Upper lobe of right lung (tissue), 1 donor: ENCODE data around the gene PLAA. TPM values are rescaled to one million over a fixed set of nuclear protein-coding genes. Genes with fewer than 3 reads are reported as not detected.

ENCODE experiments used
- ATAC-seq: fragments of 200-7000 bp; cut with Tn5 transposase; one replicate; pipeline ENCODE4 v1.9.1; 2020; ENCODE audit warnings: mild to moderate bottlenecking, moderate library complexity
- DNase-seq: peaks from one replicate; pipeline ENCODE4 v3.0.0-alpha.2; 2020
- H3K27ac ChIP-seq: fragments of 200-600 bp; one replicate; pipeline ENCODE4 v1.8.0; 2022
- H3K27me3 ChIP-seq: fragments of 200-600 bp; one replicate; pipeline ENCODE4 v1.8.0; 2022; ENCODE audit warnings: mild to moderate bottlenecking
- H3K36me3 ChIP-seq: fragments of 200-600 bp; one replicate; pipeline ENCODE4 v1.8.0; 2022
- H3K4me1 ChIP-seq: fragments of 200-600 bp; one replicate; pipeline ENCODE4 v1.8.0; 2022
- H3K4me3 ChIP-seq: fragments of 200-600 bp; one replicate; pipeline ENCODE4 v1.8.0; 2022; ENCODE audit warnings: mild to moderate bottlenecking
- H3K9me3 ChIP-seq: fragments of 200-600 bp; one replicate; pipeline ENCODE4 v1.8.0; 2022
- intact Hi-C: fragments of 100-400 bp; cut with DNase I; formaldehyde crosslinking; loops from one replicate; pipeline ENCODE4 v1.11.0; 2022
- total RNA-seq: library from RNA; stranded (reverse); fragmentation: NEBNext Ultra II Directional; extraction: Animal tissue kit (Norgen Biotek cat#: 25700); gene quantifications from one replicate; pipeline ENCODE4 v1.2.1, GENCODE V29; 2021
- TF ChIP-seq, protein P1 (sequence below): fragments of 200-600 bp; IDR thresholded peaks from one replicate; pipeline ENCODE4 v1.8.0; 2022; ENCODE audit warnings: antibody characterized with exemption
- donor health status: DM: no; HTN: yes; CAD: no; lungs with severe emphysema.

PLAA gene
- total RNA-seq, 1 donor from 2014 or later = 22.1 TPM

DNA sequence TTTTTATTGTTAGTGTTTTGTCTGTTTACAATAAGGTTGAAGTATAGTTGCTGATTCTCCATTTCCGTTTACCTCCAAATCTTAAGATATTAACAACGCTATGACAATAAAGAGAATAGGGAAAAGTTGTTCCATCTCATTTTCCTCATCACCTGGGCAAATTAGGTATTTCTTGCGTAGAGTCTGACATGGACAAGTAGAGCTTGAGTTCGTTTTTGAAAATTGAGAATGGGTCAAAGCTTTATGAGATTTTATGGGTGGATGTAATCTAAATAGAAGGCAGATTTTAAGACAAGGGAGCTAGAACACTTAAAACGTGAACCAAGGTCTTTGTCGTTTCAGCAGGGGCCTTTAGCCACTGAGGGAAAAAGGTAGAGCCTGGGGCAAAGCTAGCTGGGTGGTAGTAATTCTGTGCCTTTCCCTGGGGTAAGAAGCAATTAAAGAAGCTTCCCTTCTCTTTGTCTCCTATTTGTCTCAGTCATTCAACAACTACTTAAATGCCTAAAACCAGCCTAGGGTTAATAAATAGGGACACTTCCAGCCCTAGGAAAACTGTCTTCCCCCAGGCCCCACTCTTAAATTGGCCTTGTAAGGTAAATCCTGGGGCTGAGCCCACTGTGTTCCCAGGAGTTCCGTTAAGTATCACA, 53.9 kb downstream of the PLAA start:
- no peaks in the 10 kb centered on the region for H3K9me3 ChIP-seq
- TF ChIP-seq, protein P1, sequence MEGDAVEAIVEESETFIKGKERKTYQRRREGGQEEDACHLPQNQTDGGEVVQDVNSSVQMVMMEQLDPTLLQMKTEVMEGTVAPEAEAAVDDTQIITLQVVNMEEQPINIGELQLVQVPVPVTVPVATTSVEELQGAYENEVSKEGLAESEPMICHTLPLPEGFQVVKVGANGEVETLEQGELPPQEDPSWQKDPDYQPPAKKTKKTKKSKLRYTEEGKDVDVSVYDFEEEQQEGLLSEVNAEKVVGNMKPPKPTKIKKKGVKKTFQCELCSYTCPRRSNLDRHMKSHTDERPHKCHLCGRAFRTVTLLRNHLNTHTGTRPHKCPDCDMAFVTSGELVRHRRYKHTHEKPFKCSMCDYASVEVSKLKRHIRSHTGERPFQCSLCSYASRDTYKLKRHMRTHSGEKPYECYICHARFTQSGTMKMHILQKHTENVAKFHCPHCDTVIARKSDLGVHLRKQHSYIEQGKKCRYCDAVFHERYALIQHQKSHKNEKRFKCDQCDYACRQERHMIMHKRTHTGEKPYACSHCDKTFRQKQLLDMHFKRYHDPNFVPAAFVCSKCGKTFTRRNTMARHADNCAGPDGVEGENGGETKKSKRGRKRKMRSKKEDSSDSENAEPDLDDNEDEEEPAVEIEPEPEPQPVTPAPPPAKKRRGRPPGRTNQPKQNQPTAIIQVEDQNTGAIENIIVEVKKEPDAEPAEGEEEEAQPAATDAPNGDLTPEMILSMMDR = no peak
- DNase-seq = no peak
- no peaks in the 10 kb centered on the region for H3K27me3 ChIP-seq
- no peak for ATAC-seq
- peak overlapping the region; percentile 97 for H3K27ac ChIP-seq
- peaks cover 18% of the 10 kb centered on the region for H3K4me1 ChIP-seq
- intact Hi-C loops = no loop called here
- H3K36me3 ChIP-seq = no peaks in the 10 kb centered on the region
- peak overlapping the region; percentile 88 for H3K4me3 ChIP-seq

DNA sequence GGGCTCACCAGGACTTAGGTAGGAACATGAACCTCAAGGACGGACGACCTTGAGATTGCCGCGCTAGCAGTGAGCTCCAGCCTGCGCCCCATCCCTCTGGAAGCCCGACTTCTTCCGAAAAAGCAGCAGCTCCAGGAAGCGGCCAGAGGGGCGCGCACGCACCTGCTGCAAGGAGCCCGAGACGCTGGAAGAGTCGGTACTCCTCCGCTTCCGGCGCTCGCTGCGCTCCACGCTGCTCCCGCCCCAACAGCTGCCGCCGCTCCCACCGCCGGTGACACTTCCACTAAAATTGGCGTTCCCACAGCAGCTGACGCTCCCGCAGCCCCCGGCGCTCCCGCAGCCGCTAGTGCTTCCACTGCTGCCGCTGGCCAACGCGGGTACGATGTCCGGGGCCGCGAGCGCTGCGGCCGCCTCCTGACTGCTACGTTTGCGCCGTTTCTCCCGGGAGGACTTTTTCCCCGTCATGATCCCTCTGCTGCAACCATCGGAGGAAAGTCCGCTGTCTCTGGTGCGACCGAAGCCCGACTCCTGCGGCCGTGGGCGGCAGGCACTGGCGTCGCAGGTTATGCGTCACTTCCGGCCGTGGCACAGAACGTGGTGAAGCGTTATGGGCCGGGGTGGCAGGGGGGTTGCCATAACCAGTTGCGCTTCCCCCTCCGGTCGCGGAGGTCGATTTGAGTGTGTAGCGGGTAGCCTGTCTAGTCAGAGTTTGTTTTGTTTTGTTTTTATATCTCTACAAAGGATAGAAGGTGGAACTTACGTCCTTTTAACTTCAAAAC, 54.6 kb downstream of the PLAA start, which contains the start of gene CAAP1:
CAAP1 (minus strand) TSS at position 552 of the 779 bp plus-strand sequence; CDS start at position 465, 87 bp downstream.
- H3K4me1 ChIP-seq = peaks cover 18% of the 10 kb centered on the region
- H3K27me3 ChIP-seq = no peaks in the 10 kb centered on the region
- DNase-seq (peak; percentile 98), ATAC-seq (peak; percentile 99)
- intact Hi-C loops = no loop called here
- H3K9me3 ChIP-seq = no peaks in the 10 kb centered on the region
- TF ChIP-seq, protein P1 = peak; percentile 42
- H3K27ac ChIP-seq = peak within 1 kb of the TSS; percentile 97
- peak within 1 kb of the TSS; percentile 88 for H3K4me3 ChIP-seq
- no peaks in the 10 kb centered on the region for H3K36me3 ChIP-seq

DNA sequence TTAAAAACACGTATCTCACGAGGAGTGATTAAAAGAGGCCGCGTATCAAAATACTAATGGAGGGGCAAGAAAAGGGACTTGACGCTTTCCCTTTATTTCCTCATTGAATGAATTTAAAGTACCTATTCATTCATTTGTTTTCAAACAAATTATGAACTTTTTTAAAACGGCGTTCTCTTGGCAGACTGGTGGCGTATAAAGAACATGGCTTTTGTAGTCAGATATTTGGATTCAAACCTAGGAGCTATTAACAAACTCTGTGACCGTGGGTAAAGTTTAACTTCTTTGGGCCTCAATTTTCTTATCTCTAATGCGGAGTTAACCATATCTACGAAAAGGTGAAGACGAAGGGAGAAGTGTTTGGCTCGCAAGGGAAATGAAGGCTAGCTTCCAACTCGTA, 55.3 kb downstream of the PLAA start:
- intact Hi-C loops = no loop called here
- DNase-seq (no peak), ATAC-seq (no peak)
- Histone ChIP-seq H3K9me3 (no peaks in the 10 kb centered on the region), H3K36me3 (no peaks in the 10 kb centered on the region), H3K27me3 (no peaks in the 10 kb centered on the region), H3K4me3 (peak overlapping the region; percentile 88), H3K27ac (peak overlapping the region; percentile 97), H3K4me1 (peaks cover 18% of the 10 kb centered on the region)
- TF ChIP-seq, protein P1 = no peak

DNA sequence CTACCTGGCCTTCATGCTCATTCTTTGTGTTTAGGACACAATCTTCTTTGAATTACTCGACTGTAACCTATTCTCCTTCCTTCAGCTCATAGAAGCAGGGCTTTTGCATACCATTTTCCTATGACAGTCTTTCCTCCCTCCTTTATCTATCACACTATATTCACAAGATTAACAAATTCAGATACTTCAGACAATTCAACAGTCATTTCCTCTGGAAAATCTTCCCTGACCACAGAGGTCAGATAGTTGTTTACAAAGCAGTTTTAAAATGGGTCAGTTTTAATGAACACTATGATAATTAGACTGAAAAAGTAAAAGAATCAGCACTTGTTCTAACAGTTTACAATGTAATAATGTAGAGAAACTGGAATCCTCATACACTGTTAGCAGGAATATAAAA, 58.8 kb downstream of the PLAA start:
- intact Hi-C loops = no loop called here
- DNase-seq = no peak

DNA sequence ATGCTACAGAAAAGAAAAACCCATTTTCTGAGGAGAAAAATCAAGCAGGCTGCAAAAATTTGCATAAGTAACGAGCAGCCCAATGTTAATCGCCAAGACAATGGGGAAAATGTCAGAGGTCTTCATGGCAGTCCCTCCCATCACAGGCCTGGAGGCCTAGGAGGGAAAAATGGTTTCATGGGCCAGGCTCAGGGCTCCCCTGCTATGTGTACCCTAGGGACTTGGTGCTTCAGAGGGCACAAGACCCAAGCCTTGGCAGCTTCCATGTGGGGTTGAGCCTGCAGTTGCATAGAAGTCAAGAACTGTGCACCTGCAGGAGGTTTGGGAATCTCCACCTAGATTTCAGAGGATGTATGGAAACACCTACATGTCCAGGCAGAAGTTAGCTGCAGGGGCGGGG, 64.9 kb downstream of the PLAA start:
- peaks cover 62% of the 10 kb centered on the region for H3K36me3 ChIP-seq

More for the DNA sequence above, 58.8 kb downstream of the PLAA start:
- H3K9me3 ChIP-seq = no peaks in the 10 kb centered on the region
- no peak overlapping the region for H3K4me3 ChIP-seq
- peaks cover 18% of the 10 kb centered on the region for H3K4me1 ChIP-seq
- TF ChIP-seq, protein P1 = no peak
- ATAC-seq = no peak
- H3K36me3 ChIP-seq = peaks cover 12% of the 10 kb centered on the region
- no peaks in the 10 kb centered on the region for H3K27me3 ChIP-seq
- H3K27ac ChIP-seq = no peak overlapping the region

More for the DNA sequence above, 64.9 kb downstream of the PLAA start:
- no peaks in the 10 kb centered on the region for H3K27me3 ChIP-seq
- no peak overlapping the region for H3K27ac ChIP-seq
- H3K4me3 ChIP-seq = no peak overlapping the region
- H3K4me1 ChIP-seq = no peaks in the 10 kb centered on the region
- no peak for DNase-seq
- H3K9me3 ChIP-seq = no peaks in the 10 kb centered on the region
- no peak for ATAC-seq
- intact Hi-C loops = no loop called here
- TF ChIP-seq, protein P1 = no peak
